GM19099 (cell line): ENCODE data around the gene SNX21.

ENCODE experiments used
- POLR2A ChIP-seq: IDR thresholded peaks from 3 replicates; pipeline ENCODE4 v1.6.1; 2011; ENCODE audit warnings: low read depth; ENCODE audit not compliant: insufficient read length; ENCODE audit errors: extremely low read depth

The SNX21 gene

DNA sequence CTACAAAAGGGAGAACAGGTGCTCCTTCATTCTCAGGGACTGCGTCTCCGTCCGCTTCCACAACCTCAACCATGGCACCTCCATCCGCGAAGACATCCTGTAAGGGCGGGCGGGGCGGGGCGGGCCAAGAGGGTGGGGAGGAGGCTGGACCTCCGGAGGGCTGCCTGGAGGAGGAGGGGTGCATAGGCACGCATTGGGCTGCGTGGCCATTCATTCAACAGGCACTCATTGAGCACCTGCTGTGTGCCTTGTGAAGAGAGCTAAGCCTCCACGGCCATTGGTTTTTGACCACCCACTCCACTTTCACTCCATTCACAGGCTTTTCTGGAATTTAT is 24.2 kb downstream of the SNX21 start:
- TF ChIP-seq POLR2A: peak; percentile 8

DNA sequence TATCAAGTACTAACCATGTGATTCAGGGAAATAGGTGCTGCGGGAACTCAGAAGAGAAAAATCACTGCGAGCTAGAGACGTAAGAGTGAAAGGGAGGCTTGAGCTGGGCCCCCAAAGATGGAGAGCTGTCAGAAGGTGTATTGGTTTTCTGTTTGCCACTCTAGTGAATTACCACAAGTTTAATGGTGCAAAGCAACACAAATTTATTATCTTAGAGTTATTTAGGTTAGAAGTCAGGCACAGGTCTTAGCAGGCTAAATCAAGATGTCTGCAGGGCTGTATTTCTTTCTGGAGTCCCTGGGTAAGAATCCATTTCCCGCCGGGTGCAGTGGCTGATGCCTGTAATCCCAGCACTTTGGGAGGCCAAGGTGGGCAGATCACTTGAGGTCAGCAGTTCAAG is 26.3 kb downstream of the SNX21 start:
- no peak for TF ChIP-seq POLR2A

DNA sequence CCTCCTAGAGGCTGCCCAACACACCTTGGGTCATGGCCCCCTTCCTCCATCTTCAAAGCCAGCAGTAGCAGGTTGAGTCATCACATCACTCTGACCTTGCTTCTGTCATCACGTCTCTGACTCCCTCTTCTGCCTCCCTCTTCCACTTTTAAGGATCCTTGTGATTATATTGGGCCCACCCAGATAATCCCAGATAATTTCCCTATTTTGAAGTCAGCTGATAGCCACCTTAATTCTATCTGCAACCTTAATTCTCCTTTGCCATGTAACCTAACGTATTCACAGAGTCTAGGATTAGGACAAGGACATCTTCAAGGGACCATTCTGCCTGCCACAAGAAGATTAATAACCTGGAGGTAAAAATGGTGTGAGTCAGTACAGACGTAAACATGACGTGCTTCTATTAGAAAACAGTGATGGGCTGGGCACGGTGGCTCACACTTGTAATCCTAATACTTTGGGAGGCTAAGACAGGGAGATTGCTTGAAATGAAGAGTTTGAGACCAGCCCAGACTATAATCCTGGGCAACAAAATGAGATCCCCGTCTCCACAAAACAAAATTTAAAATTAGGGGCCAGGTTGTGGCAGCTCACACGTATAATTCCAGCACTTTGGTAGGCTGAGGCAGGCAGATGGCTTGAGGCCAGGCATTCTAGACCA is 27.1 kb downstream of the SNX21 start:
- TF ChIP-seq POLR2A: no peak

DNA sequence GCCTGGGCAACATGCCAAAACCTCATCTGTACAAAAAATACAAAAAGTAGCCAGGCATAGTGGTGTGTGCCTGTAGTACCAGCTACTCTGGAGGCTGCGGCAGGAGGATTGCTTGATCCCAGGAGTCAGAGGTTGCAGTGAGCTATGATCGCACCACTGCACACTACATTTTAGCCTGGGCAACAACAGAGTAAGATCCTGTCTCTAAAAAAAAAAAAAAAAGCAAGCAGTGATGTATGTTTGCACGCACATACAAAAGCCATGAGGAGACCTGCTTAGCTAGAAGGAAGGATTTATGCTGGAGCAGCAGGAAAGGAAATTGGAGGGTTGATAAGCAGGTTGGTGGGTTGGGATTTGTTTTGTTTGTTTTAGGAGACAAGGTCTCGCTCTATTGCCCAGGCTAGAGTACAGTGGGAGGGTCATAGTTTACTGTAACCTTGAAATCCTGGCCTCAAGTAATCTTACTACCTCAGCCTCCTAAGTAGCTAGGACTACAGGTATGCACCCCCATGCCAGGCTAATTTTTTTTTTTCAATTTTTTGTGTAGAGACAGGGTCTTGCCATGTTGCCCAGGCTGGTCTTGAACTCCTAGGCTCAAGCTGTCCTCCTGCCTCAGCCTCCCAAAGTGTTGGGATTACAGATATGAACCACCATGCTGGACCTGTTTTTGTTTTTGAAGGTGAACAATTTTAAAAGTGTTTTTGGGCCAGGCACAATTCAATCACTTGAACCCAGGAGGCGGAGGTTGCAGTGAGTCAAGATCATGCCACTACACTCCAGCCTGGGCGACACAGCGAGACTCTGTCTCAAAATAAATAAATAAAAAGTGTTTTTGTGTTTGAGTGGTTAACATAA is 27.8 kb downstream of the SNX21 start:
- TF ChIP-seq POLR2A: no peak

DNA sequence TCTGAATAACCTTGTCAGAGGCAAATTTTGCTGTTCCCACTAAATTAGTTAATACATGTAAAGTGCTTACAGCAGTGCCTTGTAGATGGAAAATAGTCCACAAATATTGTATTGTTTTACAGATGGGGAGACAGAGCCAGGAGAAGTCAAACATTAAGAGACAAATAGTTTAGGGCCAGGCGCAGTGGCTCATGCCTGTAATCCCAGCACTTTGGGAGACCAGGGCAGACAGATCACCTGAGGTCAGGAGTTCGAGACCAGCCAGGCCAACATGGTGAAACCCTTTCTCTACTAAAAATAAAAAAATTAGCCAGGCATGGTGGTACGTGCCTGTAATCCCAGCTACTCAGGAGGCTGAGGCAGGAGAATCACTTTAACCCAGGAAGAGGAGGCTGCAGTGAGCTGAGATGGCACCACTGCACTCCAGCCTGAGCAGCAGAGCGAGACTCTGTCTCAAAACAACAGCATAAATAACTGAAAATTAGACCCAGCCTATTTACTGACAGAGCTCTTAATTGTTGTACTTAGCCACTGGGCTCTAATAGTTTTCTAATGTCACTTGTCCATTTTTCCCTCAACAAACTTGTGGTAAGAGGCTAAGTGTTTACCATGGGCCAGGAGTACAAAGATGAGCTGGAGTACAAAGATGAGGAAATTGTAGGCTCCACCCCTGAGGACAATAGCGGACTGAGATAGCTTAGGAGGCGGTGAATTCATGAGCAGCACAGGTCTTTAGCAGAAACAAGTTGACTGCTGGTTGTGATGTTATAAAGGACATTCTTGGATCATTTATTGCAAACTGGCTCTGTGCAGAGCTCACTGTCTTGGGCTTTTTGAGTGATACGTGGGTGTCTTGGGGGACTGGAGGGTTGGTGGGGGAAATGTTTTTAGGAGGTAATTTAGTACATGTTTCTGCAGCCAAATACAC is 30.2 kb downstream of the SNX21 start:
- no peak for TF ChIP-seq POLR2A

DNA sequence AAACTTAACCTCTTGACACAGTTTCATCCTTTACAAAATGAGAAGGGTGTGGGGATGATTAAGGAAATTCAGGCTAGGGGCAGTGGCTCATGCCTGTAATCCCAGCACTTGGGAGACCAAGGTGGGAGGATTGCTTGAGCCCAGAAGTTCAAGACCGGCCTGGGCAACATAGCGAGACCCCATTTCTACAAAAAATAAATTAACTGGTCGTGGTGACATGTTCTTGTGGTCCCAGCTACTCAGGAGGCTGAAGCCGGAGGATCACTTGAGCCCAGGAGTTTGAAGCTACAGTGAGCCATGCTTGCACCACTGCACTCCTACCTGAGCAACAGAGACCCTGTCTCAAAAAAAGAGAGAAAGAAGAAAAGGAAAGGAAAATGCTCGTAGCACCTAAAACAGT is 32.9 kb downstream of the SNX21 start:
- no peak for TF ChIP-seq POLR2A

DNA sequence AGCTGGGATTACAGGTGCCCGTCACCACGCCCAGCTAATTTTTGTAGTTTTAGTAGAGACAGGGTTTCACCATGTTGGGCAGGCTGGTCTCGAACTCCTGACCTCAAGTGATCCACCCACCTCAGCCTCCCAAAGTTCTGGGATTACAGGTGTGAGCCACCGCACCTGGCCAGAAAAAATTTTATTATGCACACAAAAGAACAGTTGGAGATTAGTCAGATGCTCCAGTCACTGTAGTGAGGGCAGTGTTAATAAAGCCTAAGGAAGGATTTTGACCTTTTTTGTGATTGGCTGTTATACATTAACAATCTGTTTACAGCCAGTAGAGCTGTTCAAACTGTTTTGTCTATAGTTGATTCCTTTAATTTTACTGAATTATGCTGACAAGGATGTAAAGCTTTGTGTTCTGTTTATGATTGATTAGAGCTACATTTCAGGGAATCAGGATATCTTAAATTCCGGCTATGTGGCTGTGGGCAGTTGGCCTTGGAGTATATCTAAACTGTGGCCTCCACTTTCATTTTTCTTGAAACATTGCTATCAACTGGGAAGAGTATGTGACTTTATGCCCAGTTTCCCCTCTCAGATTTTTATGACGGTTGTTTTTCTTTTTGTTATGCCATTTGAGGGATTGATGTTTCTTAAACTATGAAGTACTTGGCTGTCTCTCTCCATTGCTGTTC is 33.7 kb downstream of the SNX21 start:
- TF ChIP-seq POLR2A: no peak

DNA sequence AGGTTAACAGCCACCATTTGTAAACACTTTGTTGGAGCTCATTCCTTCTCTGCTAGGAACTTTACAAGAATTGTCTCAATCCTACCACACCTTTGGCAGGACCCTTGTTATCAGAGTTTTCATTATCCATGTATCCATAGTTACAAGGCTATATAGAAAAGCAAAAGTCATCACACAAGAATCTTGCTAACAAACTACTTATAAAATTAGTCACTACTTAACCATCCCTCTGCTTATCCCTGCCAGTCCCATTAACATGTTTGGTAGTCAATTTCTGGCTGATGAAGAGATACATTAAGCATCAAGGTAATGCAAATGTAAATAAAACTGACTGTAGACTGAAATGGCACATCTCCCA is 34.2 kb downstream of the SNX21 start:
- no peak for TF ChIP-seq POLR2A

DNA sequence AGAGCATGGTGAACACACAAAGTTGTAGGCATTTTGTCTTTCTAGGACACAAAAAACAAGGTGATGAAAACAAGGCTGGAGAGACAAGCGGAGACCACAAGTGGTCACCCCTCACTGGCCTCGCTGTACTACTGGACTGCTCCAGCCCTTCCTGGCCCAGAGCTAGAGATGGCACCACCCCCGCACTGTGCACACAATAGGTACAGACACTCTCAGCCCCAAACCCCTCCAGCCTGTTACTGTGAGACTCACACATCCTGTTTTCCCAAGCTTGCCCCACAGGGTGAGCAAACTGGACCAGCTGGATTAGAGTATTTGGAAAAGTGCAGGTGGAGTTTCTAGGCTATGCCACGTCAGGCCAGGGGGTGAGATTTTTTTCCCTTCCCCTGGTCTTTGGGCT is 39.0 kb downstream of the SNX21 start:
- TF ChIP-seq POLR2A: no peak

DNA sequence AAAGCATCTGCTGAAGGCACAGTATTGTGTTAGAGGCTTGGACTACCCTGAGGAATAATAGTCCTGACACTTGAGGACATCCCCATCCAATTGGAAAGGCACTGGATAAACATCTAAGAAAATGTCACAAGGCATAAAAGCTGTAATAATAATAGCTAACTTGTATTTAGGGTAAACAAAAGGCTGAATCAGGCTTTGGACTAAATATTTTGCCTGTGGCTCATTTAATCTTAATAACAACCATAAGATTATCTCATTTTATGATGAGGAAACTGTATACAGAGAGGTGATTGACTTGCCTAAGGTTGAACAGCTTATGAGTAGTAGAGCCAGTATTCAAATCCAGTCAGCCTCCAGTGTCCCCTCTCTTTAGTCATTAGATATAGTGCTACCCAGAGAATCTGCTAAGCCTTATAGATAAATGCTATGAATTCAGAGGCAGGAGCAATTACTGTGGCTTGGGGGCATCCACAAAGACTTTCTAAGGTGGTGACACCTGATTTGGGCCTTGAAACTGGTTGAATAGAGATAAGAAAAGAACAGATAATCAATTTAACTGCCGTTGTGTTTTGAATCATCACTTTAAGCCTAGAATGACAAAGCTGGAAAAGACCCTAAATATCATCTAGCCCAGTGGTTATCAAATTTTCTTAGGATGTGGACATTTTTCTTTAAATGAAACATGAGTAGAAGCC is 40.0 kb downstream of the SNX21 start:
- no peak for TF ChIP-seq POLR2A

DNA sequence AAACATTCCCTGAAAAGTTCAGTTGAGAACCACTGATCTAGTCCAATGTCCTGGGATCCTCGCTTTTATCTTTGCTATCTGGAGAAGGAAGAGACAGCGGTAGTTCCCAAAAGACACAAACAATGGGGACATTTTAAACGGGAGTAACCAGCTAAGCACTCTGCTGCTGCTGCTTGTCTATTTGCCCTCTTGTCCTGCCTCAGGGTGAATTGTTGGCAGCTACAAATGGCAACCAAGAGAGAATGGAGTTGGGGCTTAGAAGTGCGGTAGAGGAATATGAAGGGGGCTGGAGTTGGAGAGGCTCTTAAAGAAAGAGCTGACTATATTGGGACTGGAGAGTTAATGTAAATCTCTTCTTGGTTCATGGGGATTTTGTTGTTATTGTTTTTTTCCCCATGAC is 41.0 kb downstream of the SNX21 start:
- no peak for TF ChIP-seq POLR2A

DNA sequence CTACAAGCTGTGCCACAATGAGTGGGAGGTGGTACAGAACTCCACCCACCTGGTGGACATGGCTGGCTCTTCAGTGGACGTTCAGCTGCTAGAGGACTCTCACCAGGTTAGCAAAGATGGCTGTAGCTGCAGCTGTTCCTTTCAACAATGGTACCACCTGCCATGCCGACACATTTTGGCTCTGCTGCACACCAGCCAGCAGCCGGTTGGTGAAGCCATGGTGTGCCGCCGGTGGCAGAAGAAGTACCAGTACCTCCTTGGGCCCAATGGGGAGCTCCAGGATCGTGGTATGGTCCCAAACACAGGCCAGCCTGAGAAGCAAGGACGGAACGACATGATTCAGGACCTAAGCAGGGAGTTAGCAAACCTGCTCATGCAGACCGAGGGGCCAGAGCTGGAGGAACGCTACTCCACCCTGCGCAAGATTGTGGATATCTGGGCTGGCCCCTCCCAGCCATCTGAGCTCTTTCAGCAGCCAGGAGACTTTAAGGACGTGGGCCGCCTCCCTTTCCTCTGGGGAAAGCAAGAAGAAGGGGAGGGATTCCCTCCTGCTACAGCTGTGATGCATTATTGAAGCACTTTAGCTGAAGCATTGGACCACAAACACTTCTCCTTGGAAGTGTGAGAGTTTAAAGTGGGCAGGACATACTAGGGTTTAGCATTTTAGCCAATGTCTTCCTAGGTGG is 44.6 kb downstream of the SNX21 start:
- no peak for TF ChIP-seq POLR2A

DNA sequence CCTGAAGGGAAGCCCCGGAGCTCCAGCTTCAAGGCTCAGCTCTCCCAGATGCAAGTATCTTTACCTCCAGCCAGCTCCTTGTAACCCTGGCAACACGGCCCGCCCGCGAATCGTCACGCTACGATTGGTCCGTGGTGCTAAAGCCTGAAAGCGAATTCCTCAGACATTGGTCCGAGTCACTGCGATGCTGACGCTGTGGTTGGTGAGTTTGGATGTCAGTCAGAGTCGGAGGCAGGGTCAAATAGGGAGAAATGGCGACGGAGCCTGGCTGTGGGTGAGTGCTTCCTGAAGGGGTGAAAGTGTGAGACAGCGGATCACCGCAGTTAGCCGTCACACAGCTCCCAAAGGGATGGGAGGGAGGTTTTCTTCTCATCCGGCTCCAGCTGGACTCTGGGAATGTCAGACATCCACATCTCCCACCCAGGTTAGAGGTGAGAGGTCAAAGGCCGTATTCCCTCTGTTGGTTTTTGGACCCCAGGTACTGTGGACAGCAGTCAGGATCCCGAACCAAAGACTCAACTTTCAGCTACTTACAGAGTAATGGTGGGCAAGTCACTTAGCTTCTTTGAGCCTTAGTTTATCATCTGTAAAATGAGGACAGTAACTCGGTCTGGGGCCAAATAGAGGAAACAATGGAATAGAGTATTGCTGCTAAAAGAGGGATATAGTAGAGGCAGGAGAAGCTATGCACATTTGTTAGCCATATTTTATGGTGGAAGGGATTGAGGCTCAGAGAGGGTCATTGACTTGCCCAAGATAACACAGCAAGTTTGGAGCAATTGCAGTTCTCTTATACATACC is 47.6 kb downstream of the SNX21 start, which contains the start of gene ZSWIM1:
ZSWIM1 (plus strand) TSS at position 240 of the 801 bp plus-strand sequence. CDS start 1,366 bp downstream, outside the sequence.
- TF ChIP-seq POLR2A: peak; percentile 89
